ENCODE results near the gene STIM2. TPM values are rescaled to one million over a fixed set of nuclear protein-coding genes. Genes with fewer than 3 reads are reported as not detected.
"Not testable (repeated sequence)": the region's sequence is repeated elsewhere in the genome, so short reads cannot be mapped to it uniquely, and the experiment has no call there.

STIM2 gene
- polyA plus RNA-seq, 1 donor = 46.6 TPM

DNA sequence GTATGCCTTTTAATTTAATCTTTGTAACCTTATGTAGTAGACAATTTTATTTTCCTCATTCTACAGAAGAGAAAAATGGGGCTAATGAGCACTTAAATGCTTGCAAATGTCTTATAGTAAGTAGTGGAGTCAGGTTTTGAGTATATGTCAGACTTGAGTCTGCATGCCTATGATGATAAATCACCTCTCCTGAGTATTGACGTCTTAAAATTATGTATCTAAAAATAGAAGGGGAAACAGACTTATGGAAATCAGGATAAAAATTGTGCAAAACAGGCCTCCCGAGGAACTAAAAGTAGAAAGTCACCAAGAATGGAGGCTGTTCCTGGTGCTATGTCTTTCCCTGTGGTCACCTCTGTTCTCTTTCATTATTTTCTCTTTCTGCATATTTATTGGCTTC, 92.7 kb downstream of the STIM2 start:
- no peak for DNase-seq (ENCODE audit: low read depth)

DNA sequence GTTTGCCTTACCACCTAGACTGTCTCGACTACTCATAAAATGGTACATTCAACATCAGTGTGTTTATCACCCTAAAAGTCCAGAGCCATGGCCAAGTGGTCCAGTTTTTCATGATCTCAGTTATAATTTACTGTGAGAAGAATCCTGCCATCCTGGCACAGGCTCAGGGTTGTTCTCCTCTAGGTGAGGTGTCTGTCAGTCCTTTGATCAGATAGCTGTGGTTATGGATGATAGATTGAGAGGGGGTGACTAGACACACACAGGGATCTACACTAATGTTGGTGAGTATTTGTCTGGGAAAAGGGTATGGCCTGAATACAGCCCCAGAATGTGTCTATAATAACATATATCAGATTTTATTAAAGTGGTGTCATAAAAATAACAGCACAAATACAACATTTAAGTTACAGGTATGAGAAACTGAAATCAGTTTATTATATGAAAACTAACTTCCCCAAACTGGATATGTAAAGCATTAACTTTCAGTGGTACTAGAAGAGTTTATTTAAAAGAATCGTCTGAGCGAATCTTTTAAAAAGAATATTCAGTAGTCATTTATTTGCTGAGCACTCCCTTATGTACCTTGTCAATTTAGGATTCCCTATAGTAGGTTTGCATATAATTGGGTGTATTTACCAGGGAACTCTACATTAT, 93.3 kb downstream of the STIM2 start:
- no peak for DNase-seq (ENCODE audit: low read depth)

DNA sequence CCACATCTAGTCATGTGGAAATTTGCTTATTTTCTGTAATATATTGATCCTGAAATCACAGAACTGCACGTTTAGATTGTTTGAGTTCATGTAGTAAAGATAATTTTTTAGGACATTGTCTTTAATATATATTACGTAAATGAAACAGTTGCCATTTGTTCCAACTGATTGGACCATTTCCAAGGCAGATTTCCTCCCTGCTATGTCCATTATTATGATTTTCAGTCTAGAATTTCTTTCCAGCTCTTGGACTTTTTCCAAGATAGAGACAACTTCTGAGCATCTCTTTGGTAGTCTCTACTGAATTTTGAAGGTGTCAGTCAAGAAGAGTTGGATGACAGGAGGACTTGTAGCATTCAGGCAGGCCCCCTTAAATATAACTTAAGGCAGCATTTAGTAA, 94.6 kb downstream of the STIM2 start:
- no peak for DNase-seq (ENCODE audit: low read depth)

DNA sequence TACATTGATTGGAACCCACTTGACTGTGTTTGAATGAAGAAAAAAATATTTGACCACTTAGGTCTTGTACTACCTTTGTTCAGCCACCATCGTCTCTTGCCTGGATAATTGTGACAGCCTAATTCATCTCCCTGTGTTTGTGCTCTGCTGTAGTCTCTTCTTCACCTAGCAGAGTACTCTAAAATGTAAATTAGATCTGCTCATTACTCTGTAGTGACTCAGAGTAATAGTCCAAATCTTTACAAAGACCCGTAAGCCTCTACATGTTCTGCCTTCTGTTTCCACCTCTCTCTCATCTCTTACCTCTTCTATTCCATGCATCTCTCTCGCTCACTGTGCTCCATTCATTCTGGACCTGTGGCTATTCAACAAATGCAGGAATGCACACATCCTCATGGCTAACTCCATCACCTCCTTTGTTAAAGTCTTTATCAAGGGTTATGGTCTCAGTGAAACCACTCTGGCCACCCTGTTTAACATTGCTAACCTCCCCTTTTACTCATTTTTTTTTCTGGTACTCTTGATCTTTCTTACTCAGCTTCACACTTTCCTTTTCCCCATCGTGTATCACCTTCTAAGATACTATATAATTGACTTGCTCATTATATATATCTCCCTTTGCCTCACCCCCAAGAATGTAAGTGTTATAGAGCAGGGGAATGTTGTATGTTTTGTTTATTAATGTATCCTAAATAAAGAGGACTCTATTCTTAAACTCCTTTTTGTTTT, 98.4 kb downstream of the STIM2 start:
- DNase-seq (ENCODE audit: low read depth) = no peak

DNA sequence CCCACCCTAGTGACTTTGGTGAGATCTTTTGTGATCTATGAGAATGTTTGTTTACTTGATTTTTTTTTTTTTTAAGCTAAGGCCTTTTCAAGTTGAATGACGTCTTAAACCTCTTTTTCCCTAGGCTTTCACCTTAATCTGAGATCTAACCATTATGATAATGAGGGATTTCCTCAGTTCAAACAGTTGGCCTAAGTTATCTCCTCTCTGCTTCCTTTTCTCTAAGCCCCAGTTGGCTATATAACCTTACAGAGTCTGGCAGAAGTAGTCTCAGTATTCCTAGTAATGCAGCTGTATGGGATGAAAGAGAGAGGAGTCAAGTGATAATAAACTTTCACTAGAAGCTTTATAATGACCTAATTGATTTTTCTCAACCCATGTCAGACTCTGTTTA, 99.0 kb downstream of the STIM2 start:
- DNase-seq (ENCODE audit: low read depth) = no peak

DNA sequence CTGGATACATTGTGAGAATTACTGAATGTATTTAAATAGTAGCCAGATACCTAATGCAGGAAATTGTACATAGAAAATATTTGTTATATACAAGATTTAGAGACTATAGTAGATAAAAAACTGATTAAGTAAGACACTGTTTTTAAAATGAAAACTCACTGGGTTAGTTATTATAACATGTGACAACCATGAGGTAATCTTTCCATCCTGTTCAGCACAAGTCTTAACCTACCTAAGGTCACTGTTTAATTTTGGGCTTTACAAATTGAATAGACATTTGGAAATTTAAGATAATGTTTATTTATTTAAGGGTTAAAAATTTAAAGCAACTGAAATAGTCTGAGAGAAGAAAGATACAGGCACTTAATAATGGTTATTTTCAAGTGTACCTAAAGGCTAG, 102.1 kb downstream of the STIM2 start:
- DNase-seq (ENCODE audit: low read depth) = no peak

DNA sequence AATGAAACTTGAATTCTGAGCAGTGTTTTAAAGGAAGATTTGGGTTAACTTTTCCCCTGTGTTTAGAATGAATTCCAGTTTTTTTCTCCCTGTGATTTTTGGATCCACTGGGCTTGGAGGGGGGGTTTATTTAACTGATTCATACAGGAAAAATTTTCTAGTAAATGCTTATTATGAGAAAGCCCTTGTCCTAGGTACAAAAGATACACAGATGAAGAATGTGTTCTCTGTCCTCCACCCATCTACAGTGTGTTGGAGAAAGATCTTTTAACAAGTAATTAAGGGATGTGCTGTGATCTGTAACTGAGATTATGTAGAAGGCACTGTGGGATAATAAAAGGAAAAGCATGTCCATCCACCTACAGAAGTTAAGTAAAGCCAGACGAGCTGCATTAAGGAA, 103.9 kb downstream of the STIM2 start:
- no peak for DNase-seq (ENCODE audit: low read depth)

DNA sequence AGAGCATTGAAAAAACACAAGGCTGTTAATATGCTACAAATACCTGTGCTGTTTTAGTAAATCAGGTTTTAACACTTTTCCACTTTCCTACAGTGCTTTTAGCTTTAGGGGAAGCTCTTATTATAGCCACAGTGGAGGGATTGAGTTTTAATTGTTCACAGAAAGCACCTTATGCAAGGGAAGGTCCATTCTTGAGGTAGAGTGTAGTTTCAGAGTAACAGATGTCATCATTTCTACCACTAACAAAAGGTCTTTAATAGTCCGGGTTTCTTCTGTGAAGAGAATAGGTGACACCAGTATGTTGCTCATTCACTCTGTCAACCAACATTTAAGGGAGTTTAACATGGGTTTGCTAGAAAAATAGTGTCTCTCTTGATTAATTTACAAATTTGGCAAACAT, 104.4 kb downstream of the STIM2 start:
- no peak for DNase-seq (ENCODE audit: low read depth)

DNA sequence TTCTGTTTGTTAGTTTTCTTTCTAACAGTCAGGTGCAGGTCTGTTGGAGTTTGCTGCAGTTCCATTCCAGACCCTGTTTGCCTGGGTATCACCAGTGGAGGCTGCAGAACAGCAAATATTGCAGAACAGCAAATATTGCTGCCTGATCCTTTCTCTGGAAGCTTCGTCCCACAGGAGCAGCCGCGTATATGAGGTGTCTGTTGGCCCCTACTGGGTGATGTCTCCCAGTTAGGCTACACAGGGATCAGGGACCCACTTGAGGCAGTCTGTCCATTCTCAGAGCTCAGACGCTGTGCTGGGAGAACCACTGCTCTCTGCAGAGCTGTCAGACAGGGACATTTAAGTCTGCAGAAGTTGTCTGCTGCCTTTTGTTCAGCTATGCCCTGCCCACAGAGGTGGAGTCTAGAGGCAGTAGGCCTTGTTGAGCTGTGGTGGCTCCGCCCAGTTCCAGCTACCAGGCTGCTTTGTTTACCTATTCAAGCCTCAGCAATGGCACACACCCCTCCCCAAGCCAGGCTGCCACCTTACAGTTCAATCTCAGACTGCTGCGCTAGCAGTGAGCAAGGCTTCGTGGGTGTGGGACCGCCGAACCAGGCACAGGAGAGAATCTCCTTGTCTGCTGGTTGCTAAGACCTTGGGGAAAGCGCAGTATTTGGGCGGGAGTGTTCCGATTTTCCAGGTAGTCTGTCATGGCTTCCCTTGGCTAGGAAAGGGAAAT, 115.0 kb downstream of the STIM2 start:
- not testable (repeated sequence) for DNase-seq (ENCODE audit: low read depth)

DNA sequence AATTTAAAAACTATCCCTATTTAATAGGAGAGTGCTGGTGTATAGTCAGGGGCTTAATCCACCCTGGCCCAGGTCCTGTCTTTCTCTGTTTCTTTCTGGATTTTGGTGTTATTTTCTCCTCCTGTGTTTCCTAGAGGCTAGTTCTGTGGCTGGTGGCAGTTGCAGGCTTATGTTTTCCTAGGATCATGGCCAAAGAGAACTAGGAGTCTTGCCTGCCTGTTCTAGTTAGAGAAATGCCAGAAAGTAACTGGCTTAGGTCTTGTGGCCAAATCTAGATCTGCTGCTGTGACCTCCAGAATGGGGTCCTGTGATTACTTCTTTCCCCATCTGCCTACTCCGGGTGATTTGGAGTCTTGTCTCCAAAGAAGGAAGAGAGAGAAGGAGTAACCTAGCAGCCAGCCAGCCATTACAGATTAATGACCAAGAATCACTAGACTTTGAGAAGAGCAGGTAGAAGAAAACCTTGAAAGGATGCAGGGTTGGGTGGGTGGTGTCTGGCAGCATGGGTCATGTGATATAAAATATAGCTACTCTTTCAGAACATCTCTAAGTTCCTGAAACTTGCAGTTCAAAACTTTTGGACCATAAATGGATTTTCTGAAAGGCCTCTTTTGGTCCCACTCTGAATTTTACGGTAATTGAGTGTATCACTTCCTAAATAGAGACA, 117.9 kb downstream of the STIM2 start:
- DNase-seq (ENCODE audit: low read depth) = no peak

DNA sequence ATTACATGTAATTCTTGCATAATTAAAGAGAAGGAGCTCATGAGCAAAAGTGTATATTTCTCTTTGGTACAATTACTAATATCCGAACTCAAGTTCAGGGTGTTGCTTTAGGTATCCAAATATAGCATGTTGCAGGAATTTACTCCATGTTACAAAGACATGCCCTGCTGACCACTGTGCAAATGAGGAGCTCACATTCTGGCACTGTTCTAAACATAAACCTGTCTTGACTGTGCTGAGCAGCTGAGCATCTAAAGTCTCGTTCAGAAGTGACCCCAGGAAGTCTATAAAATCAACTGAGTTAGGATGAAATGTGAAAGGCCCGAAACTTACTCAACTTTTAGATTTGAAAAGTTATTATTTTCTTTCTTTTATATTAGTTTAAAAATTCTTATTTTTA, 124.3 kb downstream of the STIM2 start:
- DNase-seq (ENCODE audit: low read depth) = no peak

DNA sequence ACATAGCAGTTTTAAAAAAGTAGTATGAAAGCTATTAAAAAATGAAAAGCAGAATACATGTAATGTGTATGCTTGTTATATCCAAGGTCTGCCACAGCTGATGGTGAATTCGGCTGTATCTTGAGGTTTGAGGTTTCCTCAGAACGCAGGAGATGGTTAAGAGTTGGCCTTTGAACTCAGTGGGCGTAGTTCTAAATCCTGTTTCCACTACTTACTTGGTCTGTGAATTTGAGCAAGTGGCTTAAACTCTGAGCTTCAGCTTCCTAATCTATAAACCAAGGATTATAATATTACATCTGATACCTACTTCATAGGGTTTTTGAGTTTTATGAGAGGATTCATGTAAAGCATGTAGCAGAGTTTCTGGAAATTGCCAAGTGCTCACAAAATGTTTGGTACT, 125.2 kb downstream of the STIM2 start:
- no peak for DNase-seq (ENCODE audit: low read depth)

DNA sequence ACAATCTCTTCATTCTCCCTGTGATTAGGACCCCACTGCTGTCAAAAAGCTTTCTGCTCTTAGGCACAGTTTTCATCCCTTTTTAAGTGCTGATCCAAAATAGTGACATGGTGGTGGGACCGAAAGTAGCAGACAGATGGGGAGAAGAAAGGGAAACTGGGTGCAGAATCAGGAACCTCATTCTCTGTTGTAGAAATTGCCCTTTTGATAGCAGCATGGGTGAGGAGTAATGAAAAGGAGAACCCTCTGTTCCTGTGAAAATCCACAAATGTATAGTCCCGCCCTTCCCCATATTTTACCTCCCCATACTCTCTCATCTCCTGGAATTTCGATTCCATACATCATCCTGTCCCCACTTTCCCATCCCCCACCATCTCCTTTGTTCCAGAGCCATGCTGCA, 126.5 kb downstream of the STIM2 start:
- no peak for DNase-seq (ENCODE audit: low read depth)

DNA sequence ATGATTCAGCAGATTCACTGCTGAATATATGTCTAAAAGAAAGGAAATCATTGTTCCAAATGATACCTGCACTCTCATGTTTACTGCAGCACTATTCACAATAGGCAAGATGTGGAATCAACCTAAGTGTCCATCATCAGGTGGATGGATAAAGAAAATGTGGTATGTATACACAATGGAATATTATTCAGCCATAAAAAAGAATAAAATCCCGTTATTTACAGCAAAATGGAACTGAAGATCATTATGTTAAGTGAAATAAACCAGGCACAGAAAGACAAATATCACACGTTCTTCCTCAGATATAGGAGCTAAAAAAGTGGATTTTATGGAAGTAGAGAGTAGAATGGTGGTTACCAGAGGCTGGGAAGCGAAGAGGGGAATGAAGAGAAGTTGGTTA, 130.4 kb downstream of the STIM2 start:
- no peak for DNase-seq (ENCODE audit: low read depth)

DNA sequence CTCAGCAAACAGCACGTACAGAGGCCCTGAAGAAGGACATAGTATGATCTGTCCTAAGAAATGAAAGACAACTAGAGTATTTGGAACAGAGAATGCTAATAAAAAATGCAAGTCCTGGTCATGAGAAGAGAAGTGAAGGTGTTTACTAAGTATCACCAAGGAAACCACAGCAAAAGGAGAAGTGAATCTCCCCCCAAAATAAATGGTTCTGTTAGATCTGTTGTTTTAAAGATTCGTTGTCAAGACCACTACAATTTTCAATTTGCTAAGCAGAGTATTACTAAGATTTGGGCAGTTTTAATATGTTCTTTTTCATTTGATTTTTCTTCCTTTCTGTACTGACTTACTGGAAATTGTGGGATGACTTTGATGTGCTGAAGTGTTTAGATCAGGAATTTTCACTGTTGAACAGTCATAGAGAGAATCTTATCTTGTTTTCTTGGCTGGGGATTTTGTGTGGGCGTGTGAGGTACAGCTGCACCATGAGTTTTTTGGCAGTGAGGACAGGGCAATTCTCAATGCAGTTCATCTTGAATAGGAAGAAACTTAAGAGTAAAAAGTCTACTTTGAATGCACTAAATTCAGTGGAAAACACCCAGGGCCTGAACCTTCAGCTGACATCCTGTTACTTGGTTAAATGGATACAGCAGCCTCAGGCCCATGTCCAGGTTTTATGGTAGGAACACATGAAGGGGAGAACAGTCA, 132.2 kb downstream of the STIM2 start:
- no peak for DNase-seq (ENCODE audit: low read depth)

DNA sequence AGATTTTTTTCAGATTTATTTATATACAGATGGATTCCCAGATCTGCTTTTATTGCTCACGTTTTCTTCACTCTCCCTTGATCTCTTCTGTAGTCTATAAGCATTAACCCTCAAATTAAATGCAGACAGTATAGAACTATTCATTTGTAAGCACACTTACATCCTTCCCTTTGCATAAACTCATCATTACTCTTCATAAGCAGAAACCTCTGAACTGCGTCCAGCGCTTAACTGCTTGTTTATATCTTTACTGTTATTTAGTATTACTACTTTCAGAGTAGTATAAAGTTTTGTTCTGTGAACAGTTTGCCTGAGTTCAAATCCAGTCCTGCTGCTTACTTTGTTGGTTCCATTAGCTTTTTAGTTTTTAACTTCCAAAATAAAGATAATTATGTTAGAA, 132.9 kb downstream of the STIM2 start:
- DNase-seq (ENCODE audit: low read depth) = no peak

DNA sequence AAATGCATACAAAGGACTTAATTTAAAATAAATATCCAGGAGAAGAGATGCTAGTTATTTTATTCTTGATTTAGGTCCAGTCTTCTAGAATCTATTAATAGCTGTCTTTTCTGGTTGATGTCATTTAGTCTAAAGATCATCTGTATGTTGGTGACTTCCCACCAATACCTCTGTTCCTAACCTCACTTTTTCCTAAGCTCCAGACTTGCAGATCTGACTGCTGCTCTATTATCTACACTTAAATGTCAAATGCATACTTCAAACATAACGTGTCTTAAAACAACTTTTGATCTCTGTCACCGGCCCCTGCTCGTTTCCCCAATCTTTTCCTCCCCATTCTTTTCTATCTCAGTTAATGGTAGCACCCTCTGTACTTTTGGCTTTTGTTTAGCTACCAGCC, 133.3 kb downstream of the STIM2 start:
- no peak for DNase-seq (ENCODE audit: low read depth)

DNA sequence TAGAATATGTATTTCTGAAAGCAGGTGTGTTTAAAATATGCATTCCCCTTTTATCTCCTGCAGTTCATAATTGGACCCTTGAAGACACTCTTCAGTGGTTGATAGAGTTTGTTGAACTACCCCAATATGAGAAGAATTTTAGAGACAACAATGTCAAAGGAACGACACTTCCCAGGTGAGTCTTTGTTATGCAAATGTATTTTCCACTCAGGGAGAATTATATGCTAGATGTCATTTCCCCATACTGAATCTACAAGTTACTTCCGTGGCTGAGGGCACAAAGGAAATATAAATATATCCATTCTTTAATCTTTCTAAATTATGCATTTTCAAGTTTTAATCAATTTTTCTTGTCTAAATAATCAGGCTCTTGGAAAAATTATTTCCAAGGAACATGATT, 134.7 kb downstream of the STIM2 start:
- no peak for DNase-seq (ENCODE audit: low read depth)

DNA sequence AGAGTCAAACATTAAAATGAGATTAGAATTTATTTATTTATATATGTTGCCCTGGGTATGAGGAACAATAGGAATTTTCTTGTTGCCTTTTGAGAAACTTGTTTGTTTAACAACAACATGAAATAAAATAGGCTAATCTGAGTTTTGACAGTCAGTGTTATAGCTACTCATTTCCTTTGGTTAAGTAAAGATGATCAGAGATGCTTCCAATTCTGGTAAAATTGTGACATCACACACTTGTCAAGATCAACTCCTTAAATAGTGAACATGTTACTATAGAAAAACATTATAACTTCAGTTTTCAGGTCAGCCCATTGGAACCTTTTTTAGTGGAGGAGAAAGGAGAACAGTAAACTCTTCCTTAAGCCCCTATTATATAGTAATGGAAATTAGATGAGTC, 136.1 kb downstream of the STIM2 start:
- no peak for DNase-seq (ENCODE audit: low read depth)

DNA sequence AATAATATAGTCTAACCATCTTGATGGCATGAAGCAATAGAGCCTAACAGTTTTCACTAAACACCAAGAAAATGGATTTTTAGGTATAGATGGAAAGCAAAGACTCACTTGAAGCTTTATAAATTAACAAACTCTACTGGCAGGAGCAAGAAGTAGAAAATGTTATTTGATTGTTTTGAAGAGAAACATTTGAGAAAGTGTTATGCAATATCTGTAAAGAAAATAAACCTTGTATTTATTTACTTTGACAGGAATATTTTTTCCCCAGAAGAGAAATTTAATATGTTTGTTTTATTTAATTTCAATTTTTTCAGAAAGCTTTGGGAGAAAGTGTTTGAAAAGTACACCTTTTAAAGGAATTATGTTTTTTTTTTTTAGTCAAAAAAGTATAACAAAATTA, 139.0 kb downstream of the STIM2 start:
- DNase-seq (ENCODE audit: low read depth) = no peak

DNA sequence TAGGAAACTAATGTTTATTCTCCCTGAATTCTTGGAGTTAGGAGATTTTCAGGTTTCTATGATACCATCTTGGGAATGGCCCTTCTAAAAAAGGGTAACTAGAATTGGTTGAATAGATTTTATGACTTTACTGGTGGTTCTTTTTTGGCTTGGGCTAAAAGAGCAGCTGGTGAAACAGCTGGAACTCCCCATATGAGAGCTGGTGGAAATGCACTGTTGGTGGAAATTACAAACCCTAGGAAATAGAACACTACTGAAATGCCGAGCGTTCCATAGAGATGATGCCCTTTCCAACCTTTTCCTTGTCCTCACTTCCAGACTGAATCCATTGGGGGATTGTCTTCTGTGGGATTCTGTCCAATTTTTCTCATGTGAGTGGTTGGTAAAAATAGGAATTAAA, 139.5 kb downstream of the STIM2 start:
- DNase-seq (ENCODE audit: low read depth) = no peak

DNA sequence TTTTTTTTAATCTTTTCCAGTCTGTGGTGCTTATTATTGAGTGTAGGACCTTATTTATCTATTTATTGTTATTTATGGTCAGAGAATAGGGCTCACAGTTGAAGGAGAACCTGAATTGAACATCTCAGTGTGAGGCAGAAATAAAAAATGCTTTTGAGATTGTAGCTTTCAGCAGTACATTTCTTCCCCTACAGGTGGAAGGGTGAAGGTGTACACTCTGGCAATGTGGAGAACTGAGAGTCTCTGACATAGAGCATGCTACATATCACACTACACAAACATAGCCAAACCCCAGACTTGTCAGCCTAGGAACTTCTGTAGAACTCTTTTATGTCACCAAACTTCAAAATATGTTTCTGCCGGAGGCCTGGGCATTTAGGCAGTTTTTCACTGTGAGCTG, 140.2 kb downstream of the STIM2 start:
- no peak for DNase-seq (ENCODE audit: low read depth)

Data from forelimb muscle (tissue), 1 donor.